GM12878 (cell line): ENCODE results near the gene WNT8A. TPM values are rescaled to one million over a fixed set of nuclear protein-coding genes. Genes with fewer than 3 reads are reported as not detected.
"Not testable (repeated sequence)": the region's sequence is repeated elsewhere in the genome, so short reads cannot be mapped to it uniquely, and the experiment has no call there.

ENCODE experiments used
- ATAC-seq: fragments of 200-7000 bp; cut with Tn5 transposase; 3 replicates; pipeline ENCODE4 v1.9.1; 2020; ENCODE audit warnings: mild to moderate bottlenecking, moderate library complexity
- BruUV-seq: library from RNA; stranded (reverse); fragments of 400-500 nt; replicated peaks from 2 replicates; lab custom pipeline; 2021; lab: Mats Ljungman, UMichigan
- CTCF ChIA-PET: fragments of 300-600 bp; sonication (Branson Sonifier 250); formaldehyde crosslinking; extraction: SDS; loops from one replicate; lab custom pipeline; 2021; ENCODE audit warnings: inconsistent platforms; lab: Yijun Ruan, JAX
- POLR2A ChIA-PET: fragments of 350-600 bp; formaldehyde crosslinking; extraction: SDS; loops from one replicate; lab custom pipeline; 2021; ENCODE audit warnings: inconsistent platforms; lab: Charles Lee
- RAD21 ChIA-PET: fragments of 300-600 bp; sonication (Branson Sonifier 250); formaldehyde crosslinking; loops from one replicate; lab custom pipeline; 2023; ENCODE audit warnings: antibody characterized with exemption; ENCODE audit not compliant: unreplicated experiment; lab: Charles Lee
- SMC1A ChIA-PET: fragments of 300-600 bp; sonication (Branson Sonifier 250); formaldehyde crosslinking; loops from one replicate; lab custom pipeline; 2023; ENCODE audit not compliant: unreplicated experiment, uncharacterized antibody; lab: Charles Lee
- DNase-seq: peaks from one replicate; pipeline ENCODE4 v3.0.0-alpha.2; 2011; ENCODE audit warnings: low read depth, low spot score
- FAIRE-seq: peaks from 3 replicates; lab custom pipeline; 2011; peaks lifted over from hg19 to GRCh38; lab: Jason Lieb, UNC
- H2AFZ ChIP-seq: 2 replicates; pipeline ENCODE4 v1.6.0; 2011; ENCODE audit warnings: low read depth, low read length, control low read depth; ENCODE audit not compliant: control insufficient read depth
- H3K27ac ChIP-seq: 2 replicates; pipeline ENCODE4 v1.5.1; 2011; ENCODE audit warnings: control low read depth; ENCODE audit not compliant: control insufficient read depth, insufficient read depth
- H3K27me3 ChIP-seq, 2 experiments: replicated peaks in 1 of 2; 2 replicates each; pipeline versions ENCODE4 v1.6.0 to v1.6.1; 2011; ENCODE audit warnings: low read length in 1 of 2; ENCODE audit not compliant: control insufficient read depth in 2 of 2, insufficient read depth in 2 of 2
- H3K36me3 ChIP-seq, 2 experiments: 2 replicates each; pipeline ENCODE4 v1.5.1; 2011; ENCODE audit warnings: low read length in 1 of 2; ENCODE audit not compliant: control insufficient read depth in 2 of 2, insufficient read depth in 2 of 2
- H3K4me1 ChIP-seq: 2 replicates; pipeline ENCODE4 v1.6.1; 2011; ENCODE audit warnings: mild to moderate bottlenecking, low read length, moderate library complexity, mixed read lengths; ENCODE audit not compliant: control insufficient read depth, insufficient read depth
- H3K4me2 ChIP-seq: 2 replicates; pipeline ENCODE4 v1.6.0; 2011; ENCODE audit warnings: control low read depth; ENCODE audit not compliant: control insufficient read depth, insufficient read depth
- H3K4me3 ChIP-seq: fragments of 200-600 bp; sonication (generic); 2 replicates; pipeline ENCODE4 v1.5.1; 2016
- H3K79me2 ChIP-seq: 2 replicates; pipeline ENCODE4 v1.6.0; 2011; ENCODE audit warnings: low read length; ENCODE audit not compliant: control insufficient read depth, insufficient read depth
- H3K9ac ChIP-seq: 2 replicates; pipeline ENCODE4 v1.8.0; 2011; ENCODE audit warnings: low read length, control low read depth, mixed read lengths; ENCODE audit not compliant: control insufficient read depth, insufficient read depth
- H3K9me3 ChIP-seq: replicated peaks from 3 replicates; pipeline ENCODE4 v1.5.1; 2011; ENCODE audit warnings: mild to moderate bottlenecking, low read length; ENCODE audit not compliant: control insufficient read depth, insufficient read depth
- H4K20me1 ChIP-seq: 2 replicates; pipeline ENCODE4 v1.6.0; 2011; ENCODE audit not compliant: control insufficient read depth, insufficient read depth
- BCL11A ChIP-seq: IDR thresholded peaks from 2 replicates; pipeline ENCODE4 v1.6.1; 2011; ENCODE audit warnings: low read depth, low read length
- ETV6 ChIP-seq, 2 experiments: fragments of 450-650 bp in 1 of 2; IDR thresholded peaks in 1 of 2; conservative IDR thresholded peaks in 1 of 2; 2 replicates each; pipeline ENCODE4 v1.6.1; 2014; ENCODE audit warnings: antibody characterized with exemption in 1 of 2, borderline replicate concordance in 1 of 2, low read depth in 1 of 2, mild to moderate bottlenecking in 1 of 2, moderate library complexity in 1 of 2
- IKZF1 ChIP-seq: fragments of 450-650 bp; conservative IDR thresholded peaks from 2 replicates; pipeline ENCODE4 v1.6.1; 2017; ENCODE audit warnings: antibody characterized with exemption, mild to moderate bottlenecking
- LARP7 ChIP-seq: fragments of 450-650 bp; IDR thresholded peaks from 2 replicates; pipeline ENCODE4 v1.6.1; 2017; ENCODE audit warnings: mild to moderate bottlenecking
- MTA2 ChIP-seq: fragments of 450-650 bp; IDR thresholded peaks from 2 replicates; pipeline ENCODE4 v1.6.1; 2016; ENCODE audit warnings: low read depth, mild to moderate bottlenecking, moderate library complexity
- NFIC ChIP-seq: IDR thresholded peaks from 2 replicates; pipeline ENCODE4 v1.6.1; 2012; ENCODE audit warnings: low read depth, mild to moderate bottlenecking, inconsistent platforms, low read length, moderate library complexity
- WGBS: methylation state at CpG from one replicate; pipeline ENCODE4 v1.1.6; 2016; ENCODE audit warnings: low lambda C conversion rate; ENCODE audit not compliant: insufficient replicate concordance, insufficient coverage; ENCODE audit errors: missing lambda C conversion rate; 5-methylcytosine and 5-hydroxymethylcytosine counted together
- in situ Hi-C: fragments of 300-500 bp; cut with MboI; formaldehyde crosslinking; loops from 9 replicates; pipeline ENCODE4 v1.14.3; 2018; ENCODE audit warnings: mixed read lengths
- intact Hi-C: fragments of 100-400 bp; cut with micrococcal nuclease; formaldehyde crosslinking; loops from one replicate; pipeline ENCODE4 v1.14.2; 2022; ENCODE audit not compliant: unreplicated experiment
- polyA plus RNA-seq, 11 experiments: library from polyadenylated mRNA; depleted of rRNA in 4 of 11; unstranded in 6 of 11; stranded (reverse) in 5 of 11; fragments of >200 nt; fragmentation: Nextera tagmentation in 4 of 11; fragmentation: Illumina TruSeq in 1 of 11; extraction: Ambion mirVana in 4 of 11; extraction: Trizol in 1 of 11; gene quantifications; 1 replicate in 1 of 11; 2 replicates in 10 of 11; pipeline versions ENCODE4 v1.2.1 to v1.2.3, GENCODE V29; 2011 to 2016; ENCODE audit warnings: inconsistent platforms in 2 of 11, missing spikeins in 2 of 11, low read depth in 1 of 11
- total RNA-seq, 4 experiments: library from RNA; depleted of rRNA in 3 of 4; stranded (reverse); fragments of >200 nt in 3 of 4; fragmentation: Illumina TruSeq in 1 of 4; extraction: Trizol in 1 of 4; gene quantifications; 2 replicates each; pipeline versions ENCODE4 v1.2.1 to v1.2.3, GENCODE V29; 2013 to 2021

Gene WNT8A
- total and polyA plus RNA-seq, 10 of the 15 experiments (the other 5 are each of a cell fraction or from before 2014, with no cell fraction given): not detected

GRCh38 chr5:138068742-138069600, 14.9 kb upstream of the WNT8A start (continued):
- TF ChIP-seq ETV6 (conservative IDR thresholded peaks at IDR 0.05 in 1 of 2, IDR thresholded peaks at IDR 0.05 in 1 of 2; ENCODE audit: borderline replicate concordance in 1 of 2, low read depth in 1 of 2): no peak
- no peak for TF ChIP-seq NFIC
- peak; percentile 43; the same call in 1 of the 2 replicates for TF ChIP-seq IKZF1
- TF ChIP-seq MTA2: no peak
- no peak for TF ChIP-seq BCL11A
- 0 out of 2 replicates have a peak, but pooled peaks have one; percentile 37 for TF ChIP-seq LARP7
- TF ChIP-seq, all 136 proteins: peak for 10

GRCh38 chr5:138070026-138070425, 13.8 kb upstream of the WNT8A start:
- WGBS: 83% methylated on average over 3 of the region's 32 CpGs
- in situ Hi-C loops, H4K20me1 ChIP-seq, FAIRE-seq, H3K4me2 ChIP-seq, ATAC-seq, DNase-seq, H3K79me2 ChIP-seq, H3K27me3 ChIP-seq, H3K36me3 ChIP-seq, H3K4me1 ChIP-seq, intact Hi-C loops, H2AFZ ChIP-seq, H3K9ac ChIP-seq, H3K27ac ChIP-seq, POLR2A ChIA-PET, BruUV-seq, H3K4me3 ChIP-seq, H3K9me3 ChIP-seq: not testable (repeated sequence)
- SMC1A ChIA-PET: interaction anchor here (0.7 to 9.8 kb wide), 10 partner anchors 26 to 440 kb away, joined by 3 to 207 read pairs (median 5); partner anchors contain the start of gene FAM13B
- CTCF ChIA-PET: interaction anchor here (1.0 to 10.9 kb wide), 16 partner anchors 8 to 440 kb away, joined by 3 to 398 read pairs (median 12); partner anchors contain the start of genes FAM13B and PKD2L2
- RAD21 ChIA-PET: interaction anchor here (0.8 to 2.8 kb wide), 3 partner anchors 32 to 291 kb away, joined by 4 to 60 read pairs (median 15); no protein-coding TSS in a partner anchor
